ENCODE results near the gene DNAJA4.

DNAJA4 gene

DNA sequence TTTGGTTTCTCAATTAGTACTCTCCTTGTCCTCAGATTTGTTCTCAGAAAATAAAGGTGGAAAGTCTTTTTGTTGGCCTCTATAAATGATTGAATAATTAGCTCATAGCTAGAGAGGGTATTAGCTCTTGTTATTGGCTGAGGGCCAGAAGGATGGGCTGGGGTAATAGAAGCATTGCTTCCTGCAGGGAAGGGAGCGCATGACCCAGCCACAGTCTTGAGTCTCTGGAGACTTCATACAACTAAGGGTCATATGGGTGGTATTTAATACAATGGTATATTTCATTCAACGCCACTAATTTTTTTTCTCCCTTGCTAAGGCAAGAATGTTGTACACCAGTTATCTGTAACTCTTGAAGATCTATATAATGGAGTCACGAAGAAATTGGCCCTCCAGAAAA is 8.4 kb downstream of the DNAJA4 start:
- H3K27me3 ChIP-seq (ENCODE audit: control insufficient read depth, insufficient read depth, low read length, poor library complexity, severe bottlenecking): no peaks in the 10 kb centered on the region
- WGBS, 2 experiments: 98 to 100% methylated on average over 2 of the region's 3 CpGs
- no peaks in the 10 kb centered on the region for H3K4me1 ChIP-seq (ENCODE audit: control insufficient read depth, insufficient read depth, low read length)
- H3K27ac ChIP-seq (ENCODE audit: insufficient read depth, low read depth, low read length, poor library complexity, severe bottlenecking): no peak overlapping the region
- H3K36me3 ChIP-seq (ENCODE audit: control insufficient read depth, insufficient read depth, low read length): no peaks in the 10 kb centered on the region
- no peak overlapping the region for H3K4me3 ChIP-seq (ENCODE audit: insufficient read depth, low read depth, low read length)
- H3K9me3 ChIP-seq (ENCODE audit: control insufficient read depth, low read length): no peaks in the 10 kb centered on the region

DNA sequence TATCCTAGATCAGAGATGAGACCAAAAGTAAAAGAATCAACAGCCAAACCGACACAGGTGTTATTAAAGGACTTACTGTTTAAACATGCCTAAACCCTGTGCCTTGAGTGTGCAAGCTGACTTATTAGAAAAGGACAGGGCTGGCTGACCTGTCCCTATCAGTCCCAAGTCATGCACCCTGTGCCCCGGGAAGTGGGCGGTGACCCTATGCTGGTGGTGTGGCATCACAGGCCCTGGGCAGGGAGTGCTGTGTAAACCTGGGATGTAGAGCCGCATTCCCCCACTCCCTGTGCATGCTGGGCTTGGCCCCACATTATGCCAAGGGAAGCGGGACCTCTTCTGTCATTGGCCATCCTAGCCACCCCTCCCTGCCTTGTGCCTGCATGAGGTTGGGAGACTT is 10.6 kb downstream of the DNAJA4 start:
- no peaks in the 10 kb centered on the region for H3K4me1 ChIP-seq (ENCODE audit: control insufficient read depth, insufficient read depth, low read length)
- 90 to 93% methylated on average over 5 of the region's 5 CpGs for WGBS, 2 experiments
- no peaks in the 10 kb centered on the region for H3K36me3 ChIP-seq (ENCODE audit: control insufficient read depth, insufficient read depth, low read length)
- H3K27me3 ChIP-seq (ENCODE audit: control insufficient read depth, insufficient read depth, low read length, poor library complexity, severe bottlenecking): no peaks in the 10 kb centered on the region
- H3K9me3 ChIP-seq (ENCODE audit: control insufficient read depth, low read length): no peaks in the 10 kb centered on the region
- no peak overlapping the region for H3K4me3 ChIP-seq (ENCODE audit: insufficient read depth, low read depth, low read length)
- no peak overlapping the region for H3K27ac ChIP-seq (ENCODE audit: insufficient read depth, low read depth, low read length, poor library complexity, severe bottlenecking)

DNA sequence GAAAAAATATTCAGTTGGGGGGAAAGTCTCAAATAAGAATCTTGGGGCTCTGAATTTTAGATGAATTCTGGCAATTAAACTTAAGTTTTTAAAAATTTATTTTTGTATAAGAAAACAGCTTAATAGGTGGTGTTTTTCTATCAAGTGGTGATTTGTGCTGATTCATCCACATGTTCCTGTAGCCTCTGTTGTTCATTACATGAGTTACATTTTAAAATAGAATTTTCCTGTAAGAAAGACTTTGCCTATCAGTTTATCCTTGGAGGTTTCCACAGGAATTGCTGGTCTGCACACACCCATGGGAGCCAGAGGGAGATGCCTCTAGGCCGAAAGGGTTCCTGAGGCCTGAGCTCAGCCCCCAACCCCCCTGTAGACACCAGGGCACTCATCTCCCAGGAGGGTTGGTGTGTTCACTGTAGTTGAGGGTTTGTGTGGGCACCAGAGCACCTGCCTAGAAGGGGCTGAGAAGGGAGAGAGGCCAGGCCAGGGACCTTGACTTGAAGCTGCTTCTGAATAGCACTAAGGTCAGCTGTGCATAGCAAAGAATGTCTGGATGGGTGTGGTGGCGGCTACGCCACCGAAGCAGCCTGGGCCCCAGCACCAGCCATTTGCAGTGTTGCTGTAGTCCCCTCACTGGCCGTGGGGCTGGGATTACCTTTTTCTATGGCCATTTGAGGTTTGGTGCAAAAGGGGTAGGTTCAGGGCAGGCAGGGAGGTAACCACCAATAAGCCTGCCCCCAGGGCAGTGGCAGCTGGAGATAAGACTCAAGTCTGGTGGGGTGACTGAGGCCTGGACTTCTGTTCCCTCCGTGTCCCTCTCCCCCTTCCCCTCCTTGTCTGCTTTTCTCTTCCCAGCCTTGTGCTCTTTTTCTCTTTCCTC is 11.9 kb downstream of the DNAJA4 start:
- H3K9me3 ChIP-seq (ENCODE audit: control insufficient read depth, low read length): no peaks in the 10 kb centered on the region
- no peak overlapping the region for H3K4me3 ChIP-seq (ENCODE audit: insufficient read depth, low read depth, low read length)
- no peaks in the 10 kb centered on the region for H3K27me3 ChIP-seq (ENCODE audit: control insufficient read depth, insufficient read depth, low read length, poor library complexity, severe bottlenecking)
- no peak overlapping the region for H3K27ac ChIP-seq (ENCODE audit: insufficient read depth, low read depth, low read length, poor library complexity, severe bottlenecking)
- no peaks in the 10 kb centered on the region for H3K4me1 ChIP-seq (ENCODE audit: control insufficient read depth, insufficient read depth, low read length)
- 90 to 94% methylated on average over 6 of the region's 6 CpGs for WGBS, 2 experiments
- no peaks in the 10 kb centered on the region for H3K36me3 ChIP-seq (ENCODE audit: control insufficient read depth, insufficient read depth, low read length)

DNA sequence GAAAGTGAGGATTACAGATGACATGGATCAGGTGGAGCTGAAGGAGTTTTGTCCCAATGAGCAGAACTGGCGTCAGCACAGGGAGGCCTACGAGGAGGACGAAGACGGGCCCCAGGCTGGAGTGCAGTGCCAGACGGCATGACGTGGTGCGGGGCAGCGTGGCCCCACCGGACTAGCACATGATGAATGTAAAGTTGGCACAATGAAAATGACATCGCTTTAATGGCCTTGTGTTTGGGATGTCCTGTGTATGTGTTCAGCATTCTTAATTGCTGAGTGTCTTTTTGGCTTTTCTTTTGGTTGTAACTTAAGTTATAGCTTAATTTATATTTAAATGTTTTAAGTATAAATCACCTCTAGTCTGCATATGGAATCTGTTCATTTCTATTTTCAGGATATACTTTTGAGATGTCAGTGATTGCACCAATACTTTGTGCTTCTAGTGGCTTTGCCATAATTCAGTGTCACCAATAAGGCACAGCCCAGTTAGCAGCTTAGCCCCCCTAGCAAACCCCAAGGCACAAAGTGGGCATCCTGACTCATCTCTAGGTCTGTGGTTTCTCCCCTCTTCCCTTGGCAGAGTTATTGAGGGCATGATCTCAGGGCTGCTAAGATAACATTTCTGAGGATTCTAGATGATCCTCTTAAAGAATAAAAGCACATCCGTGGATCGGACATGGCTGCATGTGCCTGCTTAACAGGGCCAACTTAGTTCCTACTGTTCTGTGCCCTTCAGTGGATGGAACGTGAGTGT is 16.1 kb downstream of the DNAJA4 start:
- Histone ChIP-seq H3K4me1 (ENCODE audit: control insufficient read depth, insufficient read depth, low read length) (no peaks in the 10 kb centered on the region), H3K36me3 (ENCODE audit: control insufficient read depth, insufficient read depth, low read length) (no peaks in the 10 kb centered on the region), H3K4me3 (ENCODE audit: insufficient read depth, low read depth, low read length) (no peak overlapping the region), H3K27ac (ENCODE audit: insufficient read depth, low read depth, low read length, poor library complexity, severe bottlenecking) (no peak overlapping the region), H3K9me3 (ENCODE audit: control insufficient read depth, low read length) (no peaks in the 10 kb centered on the region), H3K27me3 (ENCODE audit: control insufficient read depth, insufficient read depth, low read length, poor library complexity, severe bottlenecking) (no peaks in the 10 kb centered on the region)
- 94 to 95% methylated on average over 13 of the region's 13 CpGs for WGBS, 2 experiments

DNA sequence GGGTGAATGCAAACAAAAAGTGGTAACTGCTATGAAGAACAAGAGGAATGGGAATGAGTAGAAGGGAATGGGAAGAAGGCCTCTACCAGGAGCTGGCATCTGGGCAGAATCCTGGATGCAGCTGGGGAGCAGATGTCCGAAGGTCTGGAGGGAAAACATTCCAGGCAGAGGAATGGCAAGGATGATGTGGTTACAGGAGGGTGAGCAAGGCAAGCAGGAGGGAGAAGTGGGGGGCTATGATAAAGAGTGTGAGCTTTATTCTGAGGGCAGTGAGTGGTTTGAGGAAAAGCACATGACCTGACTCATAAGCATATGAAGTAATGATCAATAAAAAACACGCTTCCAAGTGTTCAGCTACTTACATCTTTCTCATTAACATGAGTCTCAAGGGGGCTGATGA is 18.0 kb downstream of the DNAJA4 start:
- 97 to 98% methylated on average over 2 of the region's 2 CpGs for WGBS, 2 experiments

DNA sequence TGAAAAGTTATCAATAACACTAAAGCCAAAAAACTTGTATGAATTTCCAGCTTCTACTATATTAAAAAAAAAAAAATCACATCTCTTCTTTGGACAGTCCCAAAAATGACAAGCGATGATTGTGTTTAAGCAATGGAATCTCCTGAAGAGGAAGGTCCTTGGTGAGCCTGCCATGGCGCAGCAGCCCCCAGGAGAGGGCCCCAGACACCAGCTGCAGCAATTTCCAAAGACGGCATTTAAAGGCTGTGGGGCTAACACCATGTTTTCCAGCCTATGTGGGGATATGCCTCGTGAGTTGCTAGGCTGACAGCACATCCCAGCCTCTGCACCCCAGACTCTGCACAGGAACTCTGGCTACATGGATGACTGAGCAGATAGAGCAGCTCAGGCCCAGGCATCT is 20.4 kb downstream of the DNAJA4 start:
- WGBS, 2 experiments: 87 to 90% methylated on average over 4 of the region's 4 CpGs
- Histone ChIP-seq H3K36me3 (ENCODE audit: control insufficient read depth, insufficient read depth, low read length) (peaks cover 2% of the 10 kb centered on the region), H3K4me1 (ENCODE audit: control insufficient read depth, insufficient read depth, low read length) (no peaks in the 10 kb centered on the region), H3K4me3 (ENCODE audit: insufficient read depth, low read depth, low read length) (no peak overlapping the region), H3K27ac (ENCODE audit: insufficient read depth, low read depth, low read length, poor library complexity, severe bottlenecking) (no peak overlapping the region), H3K27me3 (ENCODE audit: control insufficient read depth, insufficient read depth, low read length, poor library complexity, severe bottlenecking) (no peaks in the 10 kb centered on the region), H3K9me3 (ENCODE audit: control insufficient read depth, low read length) (no peaks in the 10 kb centered on the region)

More for the DNA sequence above, 18.0 kb downstream of the DNAJA4 start:
- Histone ChIP-seq H3K4me3 (ENCODE audit: insufficient read depth, low read depth, low read length) (no peak overlapping the region), H3K27me3 (ENCODE audit: control insufficient read depth, insufficient read depth, low read length, poor library complexity, severe bottlenecking) (no peaks in the 10 kb centered on the region), H3K4me1 (ENCODE audit: control insufficient read depth, insufficient read depth, low read length) (no peaks in the 10 kb centered on the region), H3K36me3 (ENCODE audit: control insufficient read depth, insufficient read depth, low read length) (no peaks in the 10 kb centered on the region), H3K27ac (ENCODE audit: insufficient read depth, low read depth, low read length, poor library complexity, severe bottlenecking) (no peak overlapping the region), H3K9me3 (ENCODE audit: control insufficient read depth, low read length) (no peaks in the 10 kb centered on the region)

DNA sequence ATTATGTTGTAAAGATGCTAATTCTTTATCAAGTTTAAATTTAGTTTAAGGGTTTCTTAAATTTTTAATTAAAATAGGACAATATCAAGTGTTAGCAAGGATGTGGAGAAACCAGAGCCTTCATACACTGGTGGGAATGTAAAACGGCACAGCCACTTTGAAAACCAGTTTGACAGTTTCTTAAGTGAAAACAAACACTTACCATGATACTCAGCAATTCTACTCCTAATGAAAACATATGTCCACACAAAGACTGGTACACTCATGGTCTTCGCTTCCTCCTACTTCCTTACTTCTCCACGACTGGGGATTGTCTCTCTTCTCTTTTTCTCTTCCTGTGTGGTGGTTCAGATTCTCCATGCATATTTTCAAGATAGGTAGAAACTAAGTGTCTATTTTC is 25.9 kb downstream of the DNAJA4 start:
- peaks cover 2% of the 10 kb centered on the region for H3K36me3 ChIP-seq (ENCODE audit: control insufficient read depth, insufficient read depth, low read length)

DNA sequence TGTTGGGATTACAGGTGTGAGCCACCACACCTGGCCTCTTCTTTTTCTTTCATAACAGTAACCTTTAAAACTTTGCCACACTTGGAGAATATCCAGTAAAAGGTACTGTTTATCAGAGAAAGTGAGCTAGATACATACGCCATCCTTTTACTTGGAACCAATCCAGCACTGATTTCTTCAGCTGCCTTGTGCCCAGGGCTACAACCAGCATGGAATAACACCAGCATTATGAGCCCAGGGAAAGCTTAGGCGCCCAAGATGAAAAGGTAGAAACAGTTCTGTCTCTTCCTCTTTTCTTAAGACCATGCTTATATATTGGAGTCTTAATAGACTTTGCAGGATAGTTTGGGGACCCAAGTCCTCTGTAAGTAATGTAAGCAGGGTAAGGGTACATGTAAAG is 26.7 kb downstream of the DNAJA4 start:
- peaks cover 2% of the 10 kb centered on the region for H3K36me3 ChIP-seq (ENCODE audit: control insufficient read depth, insufficient read depth, low read length)

More for the DNA sequence above, 25.9 kb downstream of the DNAJA4 start:
- H3K4me3 ChIP-seq (ENCODE audit: insufficient read depth, low read depth, low read length): no peak overlapping the region
- no peaks in the 10 kb centered on the region for H3K9me3 ChIP-seq (ENCODE audit: control insufficient read depth, low read length)
- 86 to 91% methylated on average over 3 of the region's 3 CpGs for WGBS, 2 experiments
- H3K27ac ChIP-seq (ENCODE audit: insufficient read depth, low read depth, low read length, poor library complexity, severe bottlenecking): no peak overlapping the region
- H3K27me3 ChIP-seq (ENCODE audit: control insufficient read depth, insufficient read depth, low read length, poor library complexity, severe bottlenecking): no peaks in the 10 kb centered on the region
- no peaks in the 10 kb centered on the region for H3K4me1 ChIP-seq (ENCODE audit: control insufficient read depth, insufficient read depth, low read length)

DNA sequence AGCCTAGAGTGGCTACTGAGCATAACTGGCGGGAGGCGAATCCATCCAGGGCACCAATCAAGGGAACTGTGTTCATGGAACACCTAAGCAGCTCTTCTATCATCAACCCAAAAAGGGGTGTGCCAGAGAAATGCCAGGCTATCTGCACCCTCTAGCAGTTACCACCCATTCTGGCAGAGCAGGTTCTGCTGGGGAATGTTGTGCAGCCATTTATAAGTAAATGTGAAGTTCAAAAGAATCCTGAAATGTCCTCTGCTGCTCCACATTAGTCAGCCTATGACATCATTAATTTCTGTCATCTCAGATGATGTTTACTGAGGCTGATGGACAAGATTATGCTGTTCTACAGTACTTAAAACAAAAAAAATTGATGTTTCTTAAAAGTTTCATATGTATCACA is 27.3 kb downstream of the DNAJA4 start:
- Histone ChIP-seq H3K36me3 (ENCODE audit: control insufficient read depth, insufficient read depth, low read length) (peaks cover 2% of the 10 kb centered on the region), H3K27me3 (ENCODE audit: control insufficient read depth, insufficient read depth, low read length, poor library complexity, severe bottlenecking) (no peaks in the 10 kb centered on the region), H3K9me3 (ENCODE audit: control insufficient read depth, low read length) (no peaks in the 10 kb centered on the region), H3K4me1 (ENCODE audit: control insufficient read depth, insufficient read depth, low read length) (no peaks in the 10 kb centered on the region), H3K4me3 (ENCODE audit: insufficient read depth, low read depth, low read length) (no peak overlapping the region), H3K27ac (ENCODE audit: insufficient read depth, low read depth, low read length, poor library complexity, severe bottlenecking) (no peak overlapping the region)
- 92 to 95% methylated on average over 2 of the region's 2 CpGs for WGBS, 2 experiments

More for the DNA sequence above, 26.7 kb downstream of the DNAJA4 start:
- 65 to 79% methylated on average over 2 of the region's 2 CpGs for WGBS, 2 experiments
- Histone ChIP-seq H3K4me3 (ENCODE audit: insufficient read depth, low read depth, low read length) (no peak overlapping the region), H3K4me1 (ENCODE audit: control insufficient read depth, insufficient read depth, low read length) (no peaks in the 10 kb centered on the region), H3K9me3 (ENCODE audit: control insufficient read depth, low read length) (no peaks in the 10 kb centered on the region), H3K27ac (ENCODE audit: insufficient read depth, low read depth, low read length, poor library complexity, severe bottlenecking) (no peak overlapping the region), H3K27me3 (ENCODE audit: control insufficient read depth, insufficient read depth, low read length, poor library complexity, severe bottlenecking) (no peaks in the 10 kb centered on the region)

DNA sequence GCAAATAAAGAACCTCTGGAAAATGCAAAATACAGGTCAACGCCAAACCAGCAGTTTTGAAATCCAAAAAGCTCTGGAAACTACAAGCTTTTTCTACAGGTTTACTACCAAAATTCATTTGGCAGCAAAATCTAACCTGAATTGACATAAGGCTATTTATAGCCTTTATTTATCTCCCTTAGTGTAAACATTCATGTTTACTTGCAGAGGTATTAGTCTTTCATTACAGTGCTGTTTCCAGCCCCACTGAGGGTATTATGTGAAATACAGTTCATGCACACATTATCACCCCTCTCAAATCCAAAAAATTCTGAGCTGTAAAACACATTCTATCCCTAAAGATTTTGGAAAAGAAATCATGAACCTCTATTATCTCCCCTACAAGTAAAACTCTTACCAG is 27.9 kb downstream of the DNAJA4 start:
- Histone ChIP-seq H3K36me3 (ENCODE audit: control insufficient read depth, insufficient read depth, low read length) (peaks cover 2% of the 10 kb centered on the region), H3K27ac (ENCODE audit: insufficient read depth, low read depth, low read length, poor library complexity, severe bottlenecking) (no peak overlapping the region), H3K27me3 (ENCODE audit: control insufficient read depth, insufficient read depth, low read length, poor library complexity, severe bottlenecking) (no peaks in the 10 kb centered on the region), H3K4me1 (ENCODE audit: control insufficient read depth, insufficient read depth, low read length) (no peaks in the 10 kb centered on the region), H3K4me3 (ENCODE audit: insufficient read depth, low read depth, low read length) (no peak overlapping the region), H3K9me3 (ENCODE audit: control insufficient read depth, low read length) (no peaks in the 10 kb centered on the region)
- 81 to 94% methylated on average over 1 of the region's 1 CpG for WGBS, 2 experiments

Data from ectodermal cell (in vitro differentiated cells).